CD1c-positive myeloid dendritic cell (primary cell): ENCODE results near the gene MAT2A.
A peak's percentile ranks its signal among the peaks of the same experiment; 100 is the strongest.
"Not testable (repeated sequence)": the region's sequence is repeated elsewhere in the genome, so short reads cannot be mapped to it uniquely, and the experiment has no call there.

Experiments used
- DNase-seq: peaks from one replicate; pipeline ENCODE4 v3.0.0-alpha.2; 2016; ENCODE audit errors: extremely low spot score

MAT2A gene

DNA sequence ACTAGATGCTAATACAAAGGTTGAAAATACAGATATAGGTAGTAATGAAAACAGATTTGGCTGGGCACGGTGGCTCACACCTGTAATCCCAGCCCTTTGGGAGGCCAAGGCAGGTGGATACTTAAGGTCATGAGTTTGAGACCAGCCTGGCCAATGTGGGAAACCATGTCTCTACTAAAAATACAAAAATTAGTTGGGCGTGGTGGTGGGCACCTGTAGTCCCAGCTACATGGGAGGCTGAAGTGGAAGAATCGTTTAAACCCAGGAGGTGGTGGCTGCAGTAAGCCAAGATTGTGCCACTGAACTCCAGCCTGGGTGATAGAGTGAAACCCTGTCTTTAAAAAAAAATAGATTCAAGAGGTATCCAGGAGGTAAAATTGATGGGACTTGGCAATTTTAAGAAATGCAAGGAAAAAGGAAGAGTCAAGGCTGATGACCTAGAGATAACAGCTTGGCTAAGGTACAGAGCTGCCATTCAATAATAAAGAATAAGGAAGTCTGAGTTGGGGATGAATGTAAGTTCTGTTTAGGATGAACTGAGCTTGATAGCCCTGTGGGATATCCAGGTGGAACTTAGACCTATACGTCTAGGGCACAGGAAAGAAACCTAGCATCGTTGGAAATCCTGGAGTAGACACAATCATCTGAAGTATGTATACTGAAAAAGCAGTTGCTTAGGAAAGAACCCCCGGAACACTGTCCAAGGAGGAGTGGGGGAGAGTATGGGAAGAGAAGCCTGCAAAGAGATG is 9.1 kb downstream of the MAT2A start:
- no peak for DNase-seq

DNA sequence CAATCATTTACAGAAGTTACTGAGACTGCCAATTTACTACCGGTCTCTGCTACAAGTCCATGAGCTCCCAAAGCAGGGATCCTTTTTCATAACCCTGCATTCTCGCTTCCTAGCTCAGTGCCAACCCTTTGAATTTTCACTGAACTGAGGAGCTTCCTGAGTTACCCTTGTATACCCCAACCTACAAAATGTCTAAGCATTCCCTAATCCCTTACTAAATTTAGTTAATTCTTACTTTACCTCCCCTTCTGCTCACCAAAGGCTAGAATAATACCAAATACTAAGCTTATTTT is 9.6 kb downstream of the MAT2A start:
- no peak for DNase-seq

DNA sequence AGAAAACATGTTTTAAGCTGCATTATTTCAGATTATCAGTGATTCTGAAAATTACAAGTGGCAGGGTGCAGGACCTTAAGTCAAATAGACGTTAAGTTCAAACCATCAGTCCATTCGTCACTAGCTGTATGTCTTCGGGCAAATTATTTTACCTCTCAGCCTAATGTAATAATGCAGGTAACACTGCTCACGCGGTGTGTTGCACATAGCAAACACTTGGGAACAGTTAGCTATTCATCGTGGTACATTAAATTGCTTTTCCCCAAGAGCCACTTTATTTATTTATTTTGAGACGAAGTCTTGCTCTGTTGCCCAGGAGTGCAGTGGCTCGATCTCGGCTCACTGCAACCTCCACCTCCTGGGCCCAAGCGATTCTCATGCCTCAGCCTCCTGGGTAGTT is 10.1 kb downstream of the MAT2A start:
- DNase-seq = no peak

DNA sequence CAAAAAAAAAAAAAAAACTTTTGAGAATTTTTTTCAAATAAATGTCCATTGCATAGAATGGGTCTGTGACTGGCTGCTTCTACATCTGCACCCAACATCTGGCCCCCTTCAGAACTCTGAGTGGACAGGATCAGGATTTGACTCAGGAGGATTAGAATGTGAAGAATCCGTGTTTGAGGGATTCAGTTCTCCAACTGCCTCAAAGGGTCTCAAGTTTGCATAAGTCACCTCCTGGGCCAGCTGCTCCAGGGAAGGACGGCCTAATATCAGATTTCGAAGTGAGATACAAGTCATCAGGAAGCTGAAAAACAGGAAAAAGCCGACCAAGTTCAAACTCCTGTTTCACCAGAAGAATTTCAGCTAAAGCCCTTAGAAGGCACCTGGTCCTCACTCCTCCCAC is 10.9 kb downstream of the MAT2A start:
- DNase-seq = no peak

DNA sequence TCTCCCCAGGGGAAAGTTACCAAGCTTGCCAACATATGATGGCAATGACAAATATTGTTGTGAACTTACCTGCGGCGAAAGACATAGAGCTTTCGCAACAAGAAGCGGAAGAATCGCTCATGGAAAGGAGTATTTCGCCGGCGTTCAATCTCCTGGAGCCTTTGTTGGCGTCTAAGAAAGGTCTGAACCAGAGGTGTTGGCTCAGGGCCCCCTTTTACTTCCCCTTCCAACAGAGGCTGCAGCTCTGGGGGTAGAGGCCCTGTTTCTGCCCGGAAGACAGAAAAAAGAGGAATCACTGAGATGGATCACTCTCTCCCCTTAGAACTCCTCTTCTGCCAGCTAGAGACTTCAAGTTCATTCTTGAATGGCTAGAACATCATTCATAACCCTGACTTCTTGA is 11.5 kb downstream of the MAT2A start:
- peak; percentile 57 for DNase-seq

DNA sequence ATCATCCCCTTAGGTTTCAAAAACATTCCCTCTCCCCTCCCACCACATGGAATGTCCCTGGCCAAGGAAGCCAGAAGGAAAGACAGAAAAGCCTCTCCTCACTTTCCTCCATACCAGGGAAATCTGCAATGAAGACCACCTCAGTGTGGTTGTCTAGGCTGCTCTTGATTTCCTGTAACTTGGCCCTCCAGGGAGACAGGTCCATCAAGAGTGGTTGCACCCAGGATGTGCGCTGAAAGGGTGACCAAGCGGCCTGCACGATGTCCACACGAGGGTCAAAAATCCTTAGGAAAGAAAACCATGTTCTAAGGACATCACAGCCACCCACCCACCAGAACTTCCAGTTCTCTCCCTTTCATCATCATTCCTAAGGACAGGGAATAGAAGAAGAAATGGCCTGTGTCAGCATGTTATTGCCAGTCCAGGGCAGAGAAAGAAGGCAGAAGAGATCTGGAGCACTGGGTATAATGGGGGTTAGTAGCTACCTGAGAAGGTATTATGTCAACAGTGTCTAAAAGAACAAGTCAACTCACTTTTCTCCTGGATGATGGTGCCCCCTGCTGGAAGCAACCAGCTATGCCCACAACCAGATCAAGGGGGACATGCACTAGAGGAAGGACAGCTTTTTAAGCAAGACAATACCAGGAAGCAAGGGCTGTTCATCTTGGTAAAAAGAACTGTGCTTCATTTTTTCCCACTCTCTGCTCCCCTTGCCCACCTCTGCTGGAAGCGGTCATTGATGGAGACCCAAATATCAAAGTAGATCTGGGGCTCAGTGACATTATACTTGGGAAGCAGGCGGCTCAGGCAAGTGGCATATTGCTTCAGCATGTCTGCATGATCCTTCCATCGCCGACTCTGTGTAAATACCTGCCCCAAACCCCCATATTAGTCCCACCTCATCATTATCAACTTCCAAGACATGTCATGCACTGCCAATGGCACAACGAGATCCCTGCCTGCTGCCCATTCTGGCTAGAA is 13.0 kb downstream of the MAT2A start:
- peak; percentile 87 for DNase-seq

DNA sequence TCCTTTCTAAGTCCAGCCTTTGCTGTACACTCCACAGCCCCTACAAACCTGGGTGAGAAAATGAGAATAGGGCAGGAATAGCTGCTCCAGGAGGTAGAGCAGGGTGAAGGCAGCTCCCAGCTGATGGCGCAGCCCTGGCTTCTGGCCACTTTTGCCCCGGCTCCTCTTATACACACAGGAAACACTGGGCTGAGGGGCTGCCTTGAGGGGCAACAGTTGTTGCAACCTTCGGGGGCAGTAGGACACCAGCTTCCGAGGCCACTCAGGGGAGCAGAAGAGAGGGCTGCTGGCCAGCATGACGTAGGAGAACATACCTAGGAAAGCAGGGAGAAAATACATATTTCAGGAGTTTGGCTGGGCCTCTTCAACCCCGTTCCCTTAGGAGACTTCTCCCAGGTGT is 14.2 kb downstream of the MAT2A start:
- no peak for DNase-seq

DNA sequence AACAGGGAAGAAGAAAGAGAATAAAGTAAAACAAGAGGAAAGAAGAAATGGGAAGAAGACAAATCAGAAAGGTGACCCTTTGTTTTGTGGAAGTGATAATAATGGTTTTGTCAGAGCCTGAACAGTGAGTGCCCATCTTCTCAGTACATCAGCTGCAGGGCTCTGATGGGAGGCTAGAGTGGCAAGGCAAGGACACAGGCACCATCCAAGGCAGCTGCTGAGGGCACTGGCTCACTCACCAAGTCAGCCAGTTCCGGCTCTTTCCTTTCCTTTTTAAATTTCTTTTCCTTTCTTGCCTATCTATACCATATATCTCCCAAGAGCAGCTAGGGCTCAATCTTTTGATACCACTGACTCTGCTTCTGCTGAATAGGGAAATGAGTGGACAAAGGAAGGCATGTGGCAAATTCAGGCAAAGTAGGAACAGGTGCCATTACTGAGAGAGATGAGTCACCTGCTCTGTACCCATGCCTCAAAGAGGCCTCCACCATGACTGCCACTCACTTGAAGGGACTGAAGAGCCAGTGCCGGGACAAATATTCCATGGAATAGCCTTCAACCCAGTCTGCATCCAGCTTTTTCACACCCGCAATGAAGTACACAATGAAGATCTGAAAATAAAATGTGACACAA is 16.1 kb downstream of the MAT2A start:
- DNase-seq = no peak

DNA sequence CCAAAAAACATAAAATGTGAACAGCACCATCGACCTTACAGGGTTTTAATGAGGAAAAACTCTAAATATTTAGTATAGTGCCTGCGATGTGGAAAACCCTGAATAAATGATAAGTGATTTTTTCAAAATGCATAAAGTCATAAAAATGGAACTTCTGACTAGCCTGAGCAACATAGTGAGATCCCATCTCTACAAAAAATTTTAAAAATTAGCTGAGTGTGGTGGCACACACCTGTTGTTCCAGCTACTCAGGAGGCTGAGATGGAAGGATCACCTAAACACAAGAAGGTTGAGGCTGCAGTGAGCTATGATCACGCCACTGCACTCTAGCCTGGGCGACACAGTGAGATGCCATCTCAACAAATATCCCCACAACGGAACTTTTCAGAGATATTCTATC is 18.2 kb downstream of the MAT2A start:
- DNase-seq = no peak

DNA sequence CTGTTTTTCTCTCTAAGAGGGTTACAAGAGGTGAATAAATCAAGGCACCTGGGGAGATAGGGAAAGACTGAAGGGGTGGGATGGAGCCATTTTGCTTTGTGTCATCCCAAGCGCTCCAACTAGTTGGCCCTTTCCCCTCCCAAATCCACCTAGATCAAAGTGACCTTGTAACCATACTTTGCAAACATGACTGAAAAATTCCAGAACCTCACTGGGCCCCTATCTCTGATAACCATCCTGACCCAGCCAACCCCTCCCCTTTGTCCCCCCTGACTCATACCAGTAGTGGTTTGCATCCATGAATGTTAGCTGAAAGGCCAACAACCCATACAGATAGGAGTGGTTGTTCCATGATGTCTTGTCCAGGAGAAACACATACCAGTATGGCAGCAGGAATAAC is 19.2 kb downstream of the MAT2A start:
- no peak for DNase-seq

DNA sequence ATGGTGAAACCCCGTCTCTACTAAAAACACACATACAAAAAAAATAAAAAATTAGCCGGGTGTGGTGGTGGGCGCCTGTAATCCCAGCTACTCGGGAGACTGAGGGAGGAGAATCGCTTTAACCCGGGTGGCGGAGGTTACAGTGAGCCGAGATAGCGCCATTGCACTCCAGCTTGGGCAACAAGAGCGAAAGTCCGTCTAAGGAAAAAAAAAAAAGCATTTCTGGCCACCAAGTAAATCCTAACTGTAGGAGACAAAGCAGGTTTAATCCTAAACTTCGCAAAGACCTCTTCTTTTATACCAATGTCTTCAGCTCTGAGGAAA is 21.4 kb downstream of the MAT2A start:
- not testable (repeated sequence) for DNase-seq

DNA sequence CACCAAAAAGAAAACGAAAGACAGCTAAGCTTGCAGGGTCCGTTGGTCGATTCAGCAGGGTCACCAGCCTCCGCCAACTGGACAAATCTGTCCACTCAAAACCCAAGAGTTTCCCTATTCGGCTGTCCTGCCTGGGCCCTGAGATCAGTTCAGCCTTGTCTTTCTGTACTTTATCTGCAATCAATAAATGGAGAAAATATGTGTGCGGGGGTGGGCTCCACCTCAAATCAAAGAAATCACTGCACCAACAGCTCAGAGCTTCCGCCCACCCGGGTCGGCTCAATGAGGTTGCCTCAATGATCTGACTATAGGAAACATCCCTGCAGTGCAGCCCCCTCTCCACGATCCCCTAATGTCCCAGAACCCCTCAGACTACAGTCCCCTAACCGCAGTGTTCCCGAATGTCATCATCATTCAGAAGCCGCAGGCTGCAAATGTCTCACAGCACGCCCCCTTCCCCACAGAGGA is 21.9 kb downstream of the MAT2A start:
- no peak for DNase-seq

DNA sequence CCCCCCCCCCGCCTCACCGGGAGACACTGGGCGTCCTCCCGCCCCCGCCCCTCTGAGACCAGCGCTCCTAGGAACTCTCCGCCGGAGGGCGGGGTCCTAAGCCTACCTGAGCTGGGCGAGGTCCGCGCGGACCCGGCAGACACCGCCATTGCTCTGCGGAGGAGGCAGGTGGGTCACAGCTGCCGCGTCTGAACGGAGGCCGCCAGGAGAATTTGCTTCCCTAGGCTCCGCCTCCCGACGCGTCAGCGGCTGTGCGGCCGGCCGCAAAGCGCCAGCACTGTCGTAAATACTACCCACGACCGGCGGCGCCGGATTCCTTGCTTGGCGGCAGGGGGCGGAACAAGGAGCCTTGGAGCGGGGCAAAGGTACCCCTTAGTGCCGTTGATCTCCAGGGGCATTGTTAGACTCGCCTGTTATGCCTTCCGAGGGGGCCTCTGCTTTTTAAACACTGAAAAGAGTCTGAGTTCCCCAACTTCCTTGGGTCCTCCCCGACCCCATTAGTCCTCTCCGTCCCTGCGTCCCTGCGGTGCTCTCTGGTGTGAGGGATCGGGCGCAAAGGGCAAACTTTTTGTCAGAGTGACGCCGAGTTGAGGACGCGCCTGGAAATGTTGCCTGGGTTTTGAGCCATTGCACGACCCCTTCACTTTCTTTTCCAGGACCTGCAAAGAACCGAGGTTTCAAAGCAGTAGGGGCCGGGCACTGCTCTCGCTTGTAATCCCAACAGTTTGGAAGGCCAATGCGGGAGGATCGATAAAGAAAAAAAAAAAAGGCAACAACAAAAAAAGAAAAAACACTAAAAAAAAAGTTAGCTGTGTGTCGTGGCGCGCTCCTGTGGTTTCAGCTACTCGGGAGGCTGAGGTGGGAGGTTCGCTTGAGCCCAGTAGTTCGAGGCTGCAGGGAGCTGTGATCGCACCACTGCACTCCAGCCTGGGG is 22.6 kb downstream of the MAT2A start, which contains the start of gene GGCX:
Gene GGCX (minus strand): TSS at position 214 of the 933 bp plus-strand sequence. CDS start 65 bp downstream, at position 149.
- DNase-seq = peak; percentile 97

DNA sequence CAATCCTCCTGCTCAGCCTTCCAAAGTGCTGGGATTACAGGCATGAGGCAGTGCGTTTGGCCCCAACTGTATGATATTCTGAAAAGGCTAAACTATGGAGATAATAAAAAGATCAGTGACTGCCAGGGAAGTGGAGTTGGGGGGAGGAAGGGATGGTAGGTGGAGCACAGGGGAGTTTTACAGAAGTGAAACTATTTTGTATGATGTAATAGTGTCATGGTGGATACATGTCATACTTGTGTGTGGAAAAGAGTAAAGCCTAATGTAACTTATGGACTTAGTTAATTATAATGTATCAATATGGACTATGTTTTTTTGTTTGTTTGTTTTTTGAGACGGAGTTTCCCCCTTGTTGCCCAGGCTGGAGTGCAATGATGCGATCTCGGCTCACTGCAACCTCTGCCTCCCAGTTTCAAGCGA is 25.2 kb downstream of the MAT2A start:
- DNase-seq = peak; percentile 87

DNA sequence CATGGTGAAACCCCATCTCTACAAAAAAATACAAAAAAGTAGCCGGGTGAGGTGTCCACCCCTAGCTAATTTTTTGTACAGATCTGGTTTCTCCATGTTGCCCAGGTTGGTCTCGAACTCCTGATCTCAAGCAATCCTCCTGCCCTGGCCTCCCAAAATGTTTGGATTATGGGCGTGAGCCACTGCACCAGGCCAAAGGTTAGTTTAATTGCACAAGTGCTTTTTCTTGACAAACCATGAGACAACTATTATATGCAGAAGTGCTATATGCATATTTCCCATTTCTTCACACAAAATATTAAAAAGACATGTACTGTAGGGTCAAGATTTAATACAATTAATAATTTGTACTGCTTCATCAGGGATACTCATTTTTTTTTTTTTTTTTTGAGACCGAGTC is 27.3 kb downstream of the MAT2A start:
- DNase-seq = no peak

DNA sequence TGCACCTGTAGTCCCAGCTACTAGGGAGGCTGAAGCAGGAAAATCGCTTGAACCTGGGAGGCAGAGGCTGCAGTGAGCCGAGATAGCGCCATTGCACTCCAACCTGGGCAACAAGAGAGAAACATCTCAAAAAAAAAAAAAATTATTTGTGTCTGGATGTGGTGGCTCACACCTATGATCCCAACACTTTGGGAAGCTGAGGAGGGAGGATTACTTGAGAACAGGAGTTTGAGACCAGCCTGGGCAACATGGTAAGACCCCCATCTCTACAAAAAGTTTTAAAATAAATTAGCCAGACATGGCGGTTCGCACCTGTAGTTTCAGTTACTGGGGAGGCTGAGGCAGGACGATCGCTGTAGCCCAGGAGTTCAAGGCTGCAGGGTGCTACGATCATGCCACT is 36.8 kb downstream of the MAT2A start:
- no peak for DNase-seq

DNA sequence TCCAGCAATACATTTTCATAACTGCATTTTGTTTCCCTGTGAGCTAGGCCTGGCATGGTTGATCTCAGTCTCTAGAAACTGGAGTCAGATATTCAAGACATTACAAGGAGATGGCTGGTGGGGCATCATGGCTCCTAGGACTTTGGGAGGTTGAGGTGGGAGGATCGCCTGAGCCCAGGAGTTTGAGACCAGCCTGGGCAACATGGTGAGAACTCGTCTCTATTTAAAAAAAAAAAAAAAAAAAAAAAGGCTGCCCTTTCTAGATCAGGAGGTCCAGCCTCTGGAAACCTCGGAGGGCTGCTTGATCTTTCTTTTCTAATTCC is 38.1 kb downstream of the MAT2A start:
- no peak for DNase-seq

DNA sequence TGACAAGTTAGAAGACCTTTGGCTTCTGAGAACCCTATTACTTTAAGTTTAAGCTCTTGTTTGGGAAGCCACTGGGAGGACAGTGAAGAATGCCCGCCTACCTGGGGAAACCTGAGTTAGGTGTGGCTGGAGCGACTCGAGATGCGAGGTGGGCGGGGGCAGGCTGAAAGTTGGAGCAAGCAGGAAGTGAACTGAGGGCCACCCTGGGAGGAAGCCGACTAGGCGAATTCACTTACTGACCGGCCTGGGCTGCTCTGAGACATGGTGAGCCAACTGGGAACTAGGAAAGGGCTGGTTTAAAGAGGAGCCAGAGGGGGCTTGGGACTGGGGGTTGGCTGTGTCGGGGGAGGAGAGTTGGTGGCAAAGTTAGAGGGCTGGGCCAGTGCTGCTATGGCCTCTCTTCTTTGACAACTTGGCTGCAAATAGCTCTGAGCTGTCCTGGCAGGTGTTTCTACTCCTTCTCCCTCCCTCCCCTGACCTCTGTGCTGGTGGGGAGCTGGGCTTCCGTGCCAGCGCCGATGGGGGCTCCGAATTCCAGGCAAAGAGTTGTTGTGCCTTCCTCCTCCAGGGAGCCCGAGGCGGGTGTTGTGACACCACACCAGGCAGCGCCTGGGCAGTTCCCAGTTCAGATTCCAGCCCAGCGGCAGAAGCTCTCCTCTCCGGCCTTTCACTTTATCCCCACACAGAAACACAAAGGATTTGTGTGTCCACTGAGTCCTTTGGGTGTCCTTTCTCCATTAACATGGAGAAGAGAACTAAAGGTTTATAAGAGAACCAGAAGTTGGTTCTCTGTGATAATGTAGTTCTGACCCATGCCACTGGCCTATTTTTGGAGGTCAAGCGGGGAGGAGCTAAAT is 38.6 kb downstream of the MAT2A start, which contains the start of gene VAMP8:
Gene VAMP8 (plus strand): TSS at position 201 of the 857 bp plus-strand sequence. CDS start 61 bp downstream, at position 262.
- peak; percentile 70 for DNase-seq

DNA sequence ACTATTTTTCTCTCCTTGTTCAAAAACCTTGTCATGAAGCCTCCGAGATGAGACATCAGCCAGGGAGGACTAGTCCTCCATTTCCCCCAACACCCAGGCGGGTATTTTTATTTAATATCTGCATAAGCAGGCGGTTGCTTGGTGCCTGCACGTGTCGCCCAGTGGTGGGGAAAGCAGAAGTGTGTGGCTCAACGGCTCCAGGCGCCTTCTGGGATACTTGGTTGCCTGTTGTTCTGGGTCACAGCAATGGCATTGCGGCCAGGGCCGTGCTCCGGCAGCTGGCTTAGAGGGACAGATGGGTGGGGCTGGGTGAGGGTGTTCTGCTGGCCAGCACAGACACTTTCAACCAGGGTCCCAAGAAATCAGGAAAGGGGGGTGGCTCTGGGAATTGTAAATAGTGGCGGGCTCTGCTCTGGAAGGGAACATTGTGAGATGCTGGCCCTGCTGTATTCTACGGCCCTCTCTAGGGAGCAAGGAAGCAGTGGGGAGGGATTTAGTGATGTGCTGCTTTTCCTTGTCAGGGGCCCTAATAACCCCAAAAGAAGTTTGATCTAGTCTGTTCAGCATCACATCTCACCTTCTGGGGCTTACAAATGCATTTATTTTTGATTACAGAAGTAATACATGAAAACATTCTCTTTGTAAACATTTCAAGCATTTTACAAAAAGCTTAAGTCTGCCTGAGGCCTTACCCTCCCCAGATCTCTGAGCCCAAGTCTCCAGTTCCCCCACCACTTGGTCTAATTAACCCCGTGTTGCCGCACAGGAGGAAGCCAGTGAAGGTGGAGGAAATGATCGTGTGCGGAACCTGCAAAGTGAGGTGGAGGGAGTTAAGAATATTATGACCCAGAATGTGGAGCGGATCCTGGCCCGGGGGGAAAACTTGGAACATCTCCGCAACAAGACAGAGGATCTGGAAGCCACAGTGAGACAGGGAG is 39.5 kb downstream of the MAT2A start:
- peak; percentile 77 for DNase-seq
